NCI-H2107 (cell line): Measurements from ENCODE around the gene NFATC2IP.
"Not testable (repeated sequence)": the region's sequence is repeated elsewhere in the genome, so short reads cannot be mapped to it uniquely, and the experiment has no call there.

Source experiments
- DNase-seq: peaks from one replicate; lab custom pipeline; 2025; lab: John Stamatoyannopoulos, UW

Gene NFATC2IP

DNA sequence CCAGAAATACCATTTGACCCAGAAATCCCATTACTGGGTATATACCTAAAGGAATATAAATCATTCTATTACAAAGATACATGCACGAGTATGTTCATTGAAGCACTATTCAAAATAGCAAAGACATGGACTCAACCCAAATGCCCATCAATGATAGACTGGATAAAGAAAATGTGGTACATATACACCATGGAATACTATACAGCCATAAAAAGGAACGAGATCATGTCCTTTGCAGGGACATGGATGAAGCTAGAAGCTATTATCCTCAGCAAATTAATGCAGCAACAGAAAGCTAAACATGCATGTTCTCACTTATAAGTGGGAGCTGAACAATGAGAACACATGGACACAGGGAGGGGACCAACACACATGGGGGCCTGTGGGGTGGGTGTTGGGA, 24.5 kb upstream of the NFATC2IP start:
- DNase-seq: not testable (repeated sequence)

DNA sequence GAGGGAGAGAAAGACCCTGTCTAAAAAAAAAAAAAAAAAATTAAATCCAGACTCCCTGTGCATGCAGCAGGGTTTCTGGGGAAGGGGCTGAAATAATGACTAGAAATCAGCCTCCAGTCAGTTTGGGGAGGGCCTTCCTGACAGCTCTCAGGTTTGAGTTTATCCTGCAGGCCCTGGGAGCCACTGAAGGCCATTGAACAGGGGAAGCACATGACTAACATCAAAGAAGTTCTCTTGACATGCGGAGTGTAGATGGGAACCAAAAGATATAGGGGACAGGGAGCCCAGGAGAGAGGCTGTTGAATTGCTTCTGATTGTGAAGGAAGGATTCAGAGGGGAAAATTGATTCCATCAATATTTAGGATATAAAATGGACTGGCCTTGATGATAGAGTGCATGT, 22.9 kb upstream of the NFATC2IP start:
- no peak for DNase-seq

DNA sequence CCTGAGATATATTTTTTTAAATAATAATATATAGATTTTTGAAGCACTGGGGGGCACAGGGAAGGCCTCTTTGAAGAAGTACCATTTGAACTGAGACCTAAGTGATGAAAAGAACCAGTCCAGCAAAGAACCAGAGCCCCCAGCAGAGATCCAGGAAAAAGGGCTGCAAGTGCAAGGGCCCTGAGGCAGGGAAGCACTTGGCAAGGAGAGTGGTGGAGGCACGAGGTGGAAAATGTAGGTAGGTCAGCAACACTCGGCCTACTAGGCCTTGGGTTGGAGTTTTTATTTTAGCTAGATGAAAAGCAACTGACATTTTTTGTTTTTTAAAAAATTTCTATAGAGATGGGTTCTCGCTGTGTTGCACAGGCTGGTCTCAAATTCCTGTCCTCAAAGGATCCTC, 20.5 kb upstream of the NFATC2IP start:
- DNase-seq: no peak

DNA sequence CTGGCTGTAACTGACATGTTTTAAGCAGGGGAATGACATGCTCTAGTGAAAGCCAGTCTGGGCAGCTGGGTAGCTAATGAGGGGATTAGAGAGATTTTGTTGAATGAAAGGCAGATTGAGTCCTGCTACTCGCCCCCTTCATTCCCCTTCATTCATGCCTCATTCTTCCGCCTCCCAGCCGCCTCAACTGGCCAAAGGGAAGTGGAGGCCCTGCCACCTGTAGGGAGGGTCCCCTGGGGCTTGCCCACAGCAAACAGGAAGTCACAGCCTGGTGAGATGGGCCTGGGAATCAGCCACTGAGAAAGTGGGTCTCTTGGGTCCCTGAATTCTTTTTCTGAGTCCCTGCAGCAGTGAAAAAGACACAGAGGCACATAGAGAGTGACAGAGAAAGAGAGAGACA, 20.1 kb upstream of the NFATC2IP start:
- no peak for DNase-seq

DNA sequence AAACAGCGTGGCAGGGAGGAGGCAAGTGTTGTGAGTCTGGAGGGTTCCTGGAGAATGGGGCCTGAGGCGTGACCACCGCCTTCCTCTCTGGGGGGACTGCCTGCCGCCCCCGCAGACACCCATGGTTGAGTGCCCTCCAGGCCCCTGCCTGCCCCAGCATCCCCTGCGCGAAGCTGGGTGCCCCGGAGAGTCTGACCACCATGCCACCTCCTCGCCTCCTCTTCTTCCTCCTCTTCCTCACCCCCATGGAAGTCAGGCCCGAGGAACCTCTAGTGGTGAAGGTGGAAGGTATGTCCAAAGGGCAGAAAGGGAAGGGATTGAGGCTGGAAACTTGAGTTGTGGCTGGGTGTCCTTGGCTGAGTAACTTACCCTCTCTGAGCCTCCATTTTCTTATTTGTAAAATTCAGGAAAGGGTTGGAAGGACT, 18.9 kb upstream of the NFATC2IP start, which contains the start of gene CD19:
CD19 (plus strand) TSS at position 171 of the 425 bp plus-strand sequence; CDS start at position 201, 30 bp downstream.
- DNase-seq: no peak

DNA sequence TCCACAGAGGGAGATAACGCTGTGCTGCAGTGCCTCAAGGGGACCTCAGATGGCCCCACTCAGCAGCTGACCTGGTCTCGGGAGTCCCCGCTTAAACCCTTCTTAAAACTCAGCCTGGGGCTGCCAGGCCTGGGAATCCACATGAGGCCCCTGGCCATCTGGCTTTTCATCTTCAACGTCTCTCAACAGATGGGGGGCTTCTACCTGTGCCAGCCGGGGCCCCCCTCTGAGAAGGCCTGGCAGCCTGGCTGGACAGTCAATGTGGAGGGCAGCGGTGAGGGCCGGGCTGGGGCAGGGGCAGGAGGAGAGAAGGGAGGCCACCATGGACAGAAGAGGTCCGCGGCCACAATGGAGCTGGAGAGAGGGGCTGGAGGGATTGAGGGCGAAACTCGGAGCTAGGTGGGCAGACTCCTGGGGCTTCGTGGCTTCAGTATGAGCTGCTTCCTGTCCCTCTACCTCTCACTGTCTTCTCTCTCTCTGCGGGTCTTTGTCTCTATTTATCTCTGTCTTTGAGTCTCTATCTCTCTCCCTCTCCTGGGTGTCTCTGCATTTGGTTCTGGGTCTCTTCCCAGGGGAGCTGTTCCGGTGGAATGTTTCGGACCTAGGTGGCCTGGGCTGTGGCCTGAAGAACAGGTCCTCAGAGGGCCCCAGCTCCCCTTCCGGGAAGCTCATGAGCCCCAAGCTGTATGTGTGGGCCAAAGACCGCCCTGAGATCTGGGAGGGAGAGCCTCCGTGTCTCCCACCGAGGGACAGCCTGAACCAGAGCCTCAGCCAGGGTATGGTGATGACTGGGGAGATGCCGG, 18.2 kb upstream of the NFATC2IP start:
- no peak for DNase-seq

DNA sequence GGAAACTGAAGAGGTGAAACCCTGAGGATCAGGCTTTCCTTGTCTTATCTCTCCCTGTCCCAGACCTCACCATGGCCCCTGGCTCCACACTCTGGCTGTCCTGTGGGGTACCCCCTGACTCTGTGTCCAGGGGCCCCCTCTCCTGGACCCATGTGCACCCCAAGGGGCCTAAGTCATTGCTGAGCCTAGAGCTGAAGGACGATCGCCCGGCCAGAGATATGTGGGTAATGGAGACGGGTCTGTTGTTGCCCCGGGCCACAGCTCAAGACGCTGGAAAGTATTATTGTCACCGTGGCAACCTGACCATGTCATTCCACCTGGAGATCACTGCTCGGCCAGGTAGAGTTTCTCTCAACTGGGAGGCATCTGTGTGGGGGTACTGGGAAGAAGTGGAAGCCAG, 17.6 kb upstream of the NFATC2IP start:
- DNase-seq: no peak

DNA sequence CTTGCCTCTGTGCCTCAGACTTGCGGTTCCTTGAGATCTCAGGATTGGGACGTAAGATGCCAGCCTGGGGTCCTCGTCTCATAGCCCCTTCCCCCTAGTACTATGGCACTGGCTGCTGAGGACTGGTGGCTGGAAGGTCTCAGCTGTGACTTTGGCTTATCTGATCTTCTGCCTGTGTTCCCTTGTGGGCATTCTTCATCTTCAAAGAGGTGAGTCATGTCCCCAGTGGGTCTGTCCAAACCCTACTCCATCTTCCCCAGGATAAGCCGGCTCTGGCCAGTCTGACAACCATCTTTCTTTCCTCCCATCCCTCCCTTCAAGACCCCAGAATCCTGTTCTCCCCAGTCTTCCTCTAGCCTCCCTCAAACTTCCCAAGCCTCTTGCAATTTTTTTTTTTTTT, 15.4 kb upstream of the NFATC2IP start:
- no peak for DNase-seq

DNA sequence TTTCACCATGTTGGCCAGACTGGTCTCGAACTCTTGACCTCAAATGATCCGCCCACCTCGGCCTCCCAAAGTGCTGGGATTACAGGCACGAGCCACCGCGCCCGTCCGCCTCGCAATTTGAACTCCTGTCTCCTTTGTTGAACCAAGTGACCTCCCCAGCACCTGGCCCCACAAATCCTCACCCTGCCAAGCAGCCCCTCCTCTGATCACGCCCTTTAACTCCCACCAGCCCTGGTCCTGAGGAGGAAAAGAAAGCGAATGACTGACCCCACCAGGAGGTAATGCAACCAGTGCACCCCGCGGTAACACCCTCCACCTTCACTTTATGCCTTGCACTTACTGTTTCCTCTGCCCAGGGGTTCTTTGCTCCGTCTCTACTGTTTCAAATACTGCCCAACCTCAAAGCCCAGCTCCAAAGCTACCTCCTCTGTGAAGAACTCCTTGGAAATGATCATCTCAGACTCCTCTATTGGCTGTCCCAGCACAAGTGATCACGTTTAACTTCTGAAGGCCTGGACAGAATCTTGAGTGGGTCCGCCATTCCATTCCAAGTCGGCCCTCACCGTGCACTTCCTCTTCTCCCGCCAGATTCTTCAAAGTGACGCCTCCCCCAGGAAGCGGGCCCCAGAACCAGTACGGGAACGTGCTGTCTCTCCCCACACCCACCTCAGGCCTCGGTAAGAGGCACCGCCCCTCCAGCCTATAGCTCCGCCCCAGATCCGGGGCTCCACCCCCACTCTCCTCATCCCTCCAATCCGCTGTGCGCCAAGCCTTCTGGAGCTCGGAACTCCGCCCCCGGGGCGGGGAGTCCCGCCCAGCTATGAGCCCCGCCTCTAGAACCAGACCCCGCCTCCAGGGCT, 14.6 kb upstream of the NFATC2IP start:
- DNase-seq: no peak

DNA sequence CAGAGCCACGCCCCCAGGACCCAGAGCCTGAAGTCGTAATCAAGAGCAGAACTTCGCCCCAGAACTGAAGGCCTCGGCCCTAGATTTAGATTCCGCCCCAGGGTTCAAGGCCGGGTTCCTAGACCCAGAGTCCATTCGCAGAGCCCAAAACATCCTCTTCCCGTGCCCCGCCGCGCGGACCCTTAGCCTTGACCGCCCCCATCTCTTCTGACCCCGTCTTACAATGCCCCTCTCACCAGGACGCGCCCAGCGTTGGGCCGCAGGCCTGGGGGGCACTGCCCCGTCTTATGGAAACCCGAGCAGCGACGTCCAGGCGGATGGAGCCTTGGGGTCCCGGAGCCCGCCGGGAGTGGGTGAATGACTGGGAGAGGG, 14.0 kb upstream of the NFATC2IP start:
- DNase-seq: no peak

DNA sequence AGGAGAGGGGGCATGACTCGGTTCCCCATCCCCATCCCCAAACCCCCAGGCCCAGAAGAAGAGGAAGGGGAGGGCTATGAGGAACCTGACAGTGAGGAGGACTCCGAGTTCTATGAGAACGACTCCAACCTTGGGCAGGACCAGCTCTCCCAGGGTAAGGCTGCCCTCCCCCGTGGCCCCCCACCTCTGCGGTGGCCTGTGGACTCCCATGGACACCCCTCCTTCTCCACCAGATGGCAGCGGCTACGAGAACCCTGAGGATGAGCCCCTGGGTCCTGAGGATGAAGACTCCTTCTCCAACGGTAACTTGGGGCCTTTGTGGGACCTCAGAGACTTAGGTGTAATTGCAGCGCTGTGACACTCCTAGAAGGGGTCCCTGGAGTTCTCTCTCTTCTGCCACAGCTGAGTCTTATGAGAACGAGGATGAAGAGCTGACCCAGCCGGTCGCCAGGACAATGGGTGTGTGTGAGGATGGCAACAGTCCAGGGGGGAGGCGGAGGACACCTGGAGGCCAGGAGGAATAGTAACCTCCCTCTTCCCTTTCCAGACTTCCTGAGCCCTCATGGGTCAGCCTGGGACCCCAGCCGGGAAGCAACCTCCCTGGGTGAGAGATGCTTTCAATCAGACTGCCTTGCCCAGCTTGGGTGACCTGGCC, 13.4 kb upstream of the NFATC2IP start:
- DNase-seq: no peak

DNA sequence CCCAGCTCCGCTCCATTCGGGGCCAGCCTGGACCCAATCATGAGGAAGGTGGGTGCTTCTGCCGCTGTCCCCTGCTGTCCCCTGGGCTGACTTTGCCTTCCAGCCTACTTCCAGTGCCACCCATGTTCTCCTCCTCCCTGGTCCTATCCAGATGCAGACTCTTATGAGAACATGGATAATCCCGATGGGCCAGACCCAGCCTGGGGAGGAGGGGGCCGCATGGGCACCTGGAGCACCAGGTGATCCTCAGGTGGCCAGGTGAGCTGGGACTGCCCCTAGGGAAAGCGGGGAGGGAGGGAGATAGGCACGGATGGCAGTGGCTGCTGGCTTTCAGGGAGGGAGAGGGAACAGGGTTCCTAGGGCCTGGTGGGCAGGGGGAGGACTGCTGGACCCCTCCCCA, 12.0 kb upstream of the NFATC2IP start:
- no peak for DNase-seq

DNA sequence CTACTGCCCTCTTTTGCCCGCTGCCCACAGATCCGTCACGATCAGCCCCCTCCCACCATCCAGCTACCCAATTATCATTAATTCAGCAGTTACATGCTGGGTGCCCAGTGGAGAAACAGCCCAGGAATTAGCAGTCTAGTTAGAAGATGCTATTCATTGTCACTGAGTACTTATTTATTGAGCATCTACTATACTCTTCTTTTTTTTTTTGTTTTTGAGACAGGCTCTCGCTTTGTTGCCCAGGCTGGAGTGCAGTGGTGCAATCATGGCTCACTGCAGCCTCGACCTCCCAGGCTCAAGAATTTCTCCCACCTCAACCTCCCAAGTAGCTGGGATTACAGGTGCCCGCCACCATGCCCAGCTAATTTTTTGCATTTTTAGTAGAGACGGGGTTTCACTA, 10.9 kb upstream of the NFATC2IP start:
- not testable (repeated sequence) for DNase-seq

DNA sequence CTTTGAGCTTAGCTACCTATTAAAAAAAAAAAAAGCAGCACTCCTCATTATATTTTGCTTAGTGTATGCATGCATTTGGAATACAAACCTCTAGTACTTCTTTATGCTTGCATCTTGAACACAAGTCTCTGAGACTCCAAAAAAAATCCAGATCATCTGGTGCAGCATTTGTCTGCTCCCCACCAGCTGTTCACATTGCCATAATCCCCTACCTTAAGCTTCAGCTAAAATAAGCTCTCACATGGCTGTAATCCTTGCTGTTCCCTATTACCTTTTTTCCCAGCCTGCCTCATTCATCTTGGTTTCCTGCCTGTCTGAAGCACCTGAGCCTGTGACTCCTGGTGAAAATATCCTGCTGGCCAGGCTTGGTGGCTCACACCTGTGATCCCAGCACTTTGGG, 7.5 kb upstream of the NFATC2IP start:
- no peak for DNase-seq

DNA sequence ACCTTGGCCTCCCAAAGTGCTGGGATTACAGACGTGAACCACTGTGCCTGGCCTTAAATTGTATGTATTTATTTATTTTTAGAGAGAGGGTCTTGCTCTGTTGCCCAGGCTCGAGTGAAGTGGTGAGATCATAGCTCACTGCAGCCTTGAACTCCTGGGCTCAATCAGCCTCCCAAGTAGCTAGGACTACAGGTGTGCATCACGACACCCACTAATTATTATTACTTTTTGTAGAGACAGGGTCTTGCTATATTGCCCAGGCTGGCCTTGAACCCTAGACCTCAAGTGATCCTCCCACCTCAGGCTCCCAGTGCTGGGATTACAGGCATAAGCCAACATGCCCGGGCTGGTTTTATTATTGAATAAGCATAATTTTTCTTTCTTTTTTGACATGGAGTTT, 4.1 kb upstream of the NFATC2IP start:
- no peak for DNase-seq

DNA sequence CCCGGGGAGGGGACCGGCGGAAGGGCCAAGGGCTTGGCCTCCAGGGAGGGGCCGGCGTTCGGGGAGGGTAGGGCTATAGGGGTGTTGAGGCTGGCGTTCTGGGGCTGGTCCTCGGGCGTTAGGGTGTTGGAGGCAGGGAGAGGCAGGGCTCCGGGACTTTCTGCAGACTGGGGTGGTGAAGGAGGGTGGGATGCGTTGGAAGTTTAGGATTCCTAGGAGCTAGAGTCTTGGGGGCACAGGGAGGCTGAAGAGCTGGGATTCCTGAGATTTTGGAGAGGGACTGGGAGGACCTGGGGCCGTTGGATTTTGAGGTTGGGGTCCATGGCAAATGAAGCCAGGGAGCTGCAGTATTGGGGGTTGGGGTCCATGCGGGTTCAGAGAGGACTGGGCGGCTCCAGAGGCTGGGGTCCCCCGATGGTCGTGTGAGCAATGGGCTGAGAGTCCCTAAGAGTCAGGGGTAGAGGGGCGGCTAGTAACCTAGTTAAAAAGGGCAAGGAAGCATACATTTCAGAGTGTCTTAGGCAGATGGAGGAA, 740 bp downstream of the NFATC2IP start:
- no peak for DNase-seq

DNA sequence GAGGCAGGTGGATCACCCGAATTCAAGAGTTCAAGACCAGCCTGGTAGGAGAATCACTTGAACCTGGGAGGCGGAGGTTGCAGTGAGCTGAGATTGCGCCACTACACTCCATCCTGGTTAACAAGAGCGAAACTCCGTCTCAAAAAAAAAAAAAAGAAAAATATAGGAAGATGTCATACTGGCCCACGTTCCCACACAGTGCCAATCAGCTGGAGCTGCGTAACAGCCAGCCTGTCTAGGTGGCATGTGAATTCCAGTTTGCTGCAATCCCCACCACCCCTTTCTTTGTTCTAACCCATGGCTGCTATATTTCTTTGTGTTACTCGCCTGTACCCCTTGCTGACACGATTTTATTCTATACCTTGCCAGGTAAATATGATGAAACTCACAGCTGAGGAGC, 7.5 kb downstream of the NFATC2IP start:
- no peak for DNase-seq

DNA sequence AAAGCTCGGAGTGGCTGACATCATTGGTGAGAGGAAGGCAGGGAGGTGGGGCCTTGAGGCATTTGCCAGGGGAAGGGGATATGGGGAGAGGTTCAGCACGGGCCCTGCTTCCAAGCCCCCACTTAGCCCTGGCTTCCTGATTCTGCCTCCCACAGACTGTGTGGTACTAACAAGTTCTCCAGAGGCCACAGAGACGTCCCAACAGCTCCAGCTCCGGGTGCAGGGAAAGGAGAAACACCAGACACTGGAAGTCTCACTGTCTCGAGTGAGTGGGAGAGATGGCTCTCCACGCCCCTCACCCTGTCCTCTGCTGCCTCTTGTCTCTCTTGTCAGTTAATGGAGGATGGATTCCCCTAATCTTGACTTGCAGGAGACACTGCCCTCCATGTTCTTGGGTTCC, 8.1 kb downstream of the NFATC2IP start:
- DNase-seq: no peak

DNA sequence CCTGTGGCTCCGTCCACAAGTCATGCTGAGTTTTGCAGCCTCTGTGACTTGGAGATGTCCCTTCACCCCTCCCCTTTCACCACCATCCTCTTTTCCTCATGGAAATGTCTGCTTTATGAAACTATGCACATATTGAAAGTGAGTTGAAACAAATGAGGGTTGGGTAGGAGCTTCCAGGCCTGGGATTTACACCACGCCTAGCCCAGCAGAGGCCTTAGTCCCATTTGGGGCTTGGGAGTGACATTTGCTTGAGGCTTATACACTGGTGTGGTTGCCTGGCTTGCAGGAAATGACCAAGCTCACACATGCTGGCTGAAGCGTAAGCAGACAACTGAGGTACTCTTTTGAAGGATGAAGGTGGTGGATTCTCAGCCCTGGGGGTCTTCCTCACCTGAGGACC, 13.3 kb downstream of the NFATC2IP start:
- DNase-seq: no peak

DNA sequence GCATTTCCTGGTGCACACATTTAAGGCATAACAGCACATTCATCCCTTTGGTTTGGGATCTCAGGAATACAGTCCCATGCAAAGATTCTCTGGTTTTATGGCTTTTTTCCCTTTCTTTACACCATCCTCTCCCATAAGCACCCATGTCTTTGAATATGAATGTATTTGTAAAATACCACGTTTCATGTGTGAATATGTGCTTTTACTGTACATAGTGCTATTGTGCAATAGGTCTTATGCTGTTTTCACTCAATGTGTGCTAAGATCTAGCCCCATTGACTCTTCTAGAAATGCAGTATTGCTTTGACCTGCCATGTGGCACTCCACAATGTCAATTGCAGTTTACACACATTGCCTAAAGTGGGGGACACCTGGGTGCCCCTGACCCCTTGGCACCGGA, 13.8 kb downstream of the NFATC2IP start:
- DNase-seq: no peak

DNA sequence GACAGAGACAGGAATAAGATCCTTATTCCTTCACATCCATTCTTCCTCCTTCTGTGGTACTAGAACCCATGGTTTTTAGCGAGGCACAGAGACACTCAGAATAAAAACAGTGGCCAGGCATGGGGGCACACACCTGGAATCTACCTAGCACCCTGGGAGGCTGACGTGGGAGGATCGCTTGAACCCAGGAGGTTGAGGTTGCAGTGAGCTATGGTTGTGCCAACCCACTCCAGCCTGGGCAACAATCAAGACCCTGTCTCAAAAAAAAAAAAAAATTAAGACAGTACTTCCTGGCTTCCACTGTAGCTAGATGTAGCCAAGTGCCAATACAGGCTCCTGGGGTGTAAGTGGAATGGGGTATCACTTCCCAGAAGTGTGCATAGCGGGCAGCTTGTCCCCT, 16.4 kb downstream of the NFATC2IP start:
- no peak for DNase-seq

DNA sequence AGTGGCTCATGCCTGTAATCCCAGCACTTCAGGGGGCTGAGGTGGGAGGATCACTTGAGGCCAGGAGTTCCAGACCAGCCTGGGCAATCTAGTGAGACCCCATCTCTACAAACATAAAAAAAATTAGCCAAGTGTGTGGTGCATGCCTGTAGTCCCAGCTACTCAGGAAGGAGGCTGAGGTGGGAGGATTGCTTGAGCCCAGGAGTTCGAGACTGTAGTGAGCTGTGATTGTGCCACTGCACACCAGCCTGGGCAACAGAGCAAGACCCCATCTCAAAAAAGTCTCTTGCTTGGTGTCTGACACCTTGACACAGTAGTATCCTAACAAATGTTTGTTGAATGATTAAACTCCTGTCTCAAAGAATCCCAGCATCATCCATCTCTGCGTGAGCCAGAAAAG, 19.0 kb downstream of the NFATC2IP start:
- not testable (repeated sequence) for DNase-seq
